Natural killer cell treated with Interleukin-12 subunit alpha and Interleukin-12 subunit beta and Interleukin-15 and Interleukin-18, amount 100 ng/mL, for 72 hours (primary cell): Measurements from ENCODE around the gene CASS4. TPM values are rescaled to one million over a fixed set of nuclear protein-coding genes. Genes with fewer than 3 reads are reported as not detected.
A peak's percentile ranks its signal among the peaks of the same experiment; 100 is the strongest.

Experiments
- ATAC-seq, 2 donors: fragments of 150-1000 bp; cut with Tn5 transposase in 1 of 2; sonication (Bioruptor Pico), chemical (Tn5 transposase) in 1 of 2; 2 replicates each; pipeline ENCODE4 v1.10.0; 2021
- DNase-seq: peaks from one replicate; pipeline ENCODE4 v3.0.0; 2022; ENCODE audit warnings: low spot score
- H3K27ac Mint-ChIP-seq, 2 donors: 1 replicate in 1 of 2; 2 replicates in 1 of 2; pipeline ENCODE4 v1.8.0; 2022; ENCODE audit warnings: mixed read lengths in 2 of 2, mild to moderate bottlenecking in 1 of 2, moderate library complexity in 1 of 2
- H3K27me3 Mint-ChIP-seq, 2 donors: 1 replicate in 1 of 2; 2 replicates in 1 of 2; pipeline ENCODE4 v1.8.0; 2022; ENCODE audit warnings: mixed read lengths in 2 of 2
- H3K36me3 Mint-ChIP-seq: one replicate; pipeline ENCODE4 v1.8.0; 2022; ENCODE audit warnings: mixed read lengths
- H3K4me1 Mint-ChIP-seq, 2 donors: 1 replicate in 1 of 2; 2 replicates in 1 of 2; pipeline ENCODE4 v1.8.0; 2022; ENCODE audit warnings: low read depth in 2 of 2, mixed read lengths in 2 of 2, mild to moderate bottlenecking in 1 of 2
- H3K4me3 Mint-ChIP-seq: one replicate; pipeline ENCODE4 v1.8.0; 2022; ENCODE audit warnings: mixed read lengths
- H3K9me3 Mint-ChIP-seq: 2 replicates; pipeline ENCODE4 v1.8.0; 2022; ENCODE audit warnings: mixed read lengths
- total RNA-seq, 2 donors: library from RNA; stranded (reverse); gene quantifications; one replicate each; pipeline ENCODE4 v1.2.3, GENCODE V29; 2022

The CASS4 gene
- total RNA-seq, 2 donors from 2014 or later: 1.3 to 4.1 TPM

DNA sequence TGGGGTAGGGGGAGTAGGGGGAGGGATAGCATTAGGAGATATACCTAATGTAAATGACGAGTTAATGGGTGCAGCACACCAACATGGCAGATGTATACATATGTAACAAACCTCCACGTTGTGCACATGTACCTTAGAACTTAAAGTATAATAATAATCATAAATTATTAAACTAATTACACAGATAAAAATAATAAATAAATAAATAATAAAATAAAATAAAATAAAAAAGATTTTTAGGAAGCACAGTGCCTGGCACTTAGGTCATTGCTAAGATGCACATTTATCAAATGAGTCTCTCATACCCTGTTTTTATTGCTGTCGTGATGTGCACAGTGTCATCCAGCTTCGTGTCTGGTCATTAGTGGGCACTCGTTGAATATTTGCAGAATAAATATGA lies 37.4 kb downstream of the CASS4 start:
- ATAC-seq: no peak
- peaks cover 4 to 11% of the 10 kb centered on the region in 2 donors for H3K4me1 Mint-ChIP-seq
- H3K4me3 Mint-ChIP-seq: no peak overlapping the region

GRCh38 chr20:56451056-56451765 lies 39.2 kb downstream of the CASS4 start:
- no peak for DNase-seq
- no peak overlapping the region for H3K4me3 Mint-ChIP-seq
- H3K36me3 Mint-ChIP-seq: peaks cover 10% of the 10 kb centered on the region
- no peaks in the 10 kb centered on the region for H3K9me3 Mint-ChIP-seq
- no peak for ATAC-seq
- no peaks in the 10 kb centered on the region for H3K27me3 Mint-ChIP-seq
- peak overlapping the region in 1 of 2 donors; percentile 14 for H3K27ac Mint-ChIP-seq
- peaks cover 12 to 20% of the 10 kb centered on the region in 2 donors for H3K4me1 Mint-ChIP-seq

More for the DNA sequence above, 37.4 kb downstream of the CASS4 start:
- H3K9me3 Mint-ChIP-seq: no peaks in the 10 kb centered on the region
- no peaks in the 10 kb centered on the region for H3K27me3 Mint-ChIP-seq
- no peak overlapping the region for H3K27ac Mint-ChIP-seq
- no peak for DNase-seq
- H3K36me3 Mint-ChIP-seq: peaks cover 10% of the 10 kb centered on the region

DNA sequence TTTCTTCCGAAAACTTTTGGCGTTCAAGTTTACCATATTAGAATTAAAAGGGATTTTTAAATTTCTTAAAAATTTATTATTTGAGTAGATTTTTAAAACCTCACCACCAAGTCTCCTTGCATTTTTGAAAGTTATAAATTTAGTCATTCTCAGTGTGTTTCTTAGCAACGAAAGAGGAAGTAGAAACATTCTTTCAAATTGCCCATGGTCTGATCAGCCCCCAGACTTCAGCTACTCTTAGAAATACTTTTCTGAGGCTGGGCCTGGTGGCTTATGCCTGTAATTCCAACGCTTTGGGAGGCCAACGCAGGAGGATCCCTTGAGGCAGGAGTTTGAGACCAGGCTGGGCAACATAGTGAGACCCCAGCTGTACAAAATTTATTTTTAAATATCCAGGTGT lies 41.3 kb downstream of the CASS4 start:
- no peaks in the 10 kb centered on the region for H3K9me3 Mint-ChIP-seq
- ATAC-seq (no peak), DNase-seq (no peak)
- H3K4me1 Mint-ChIP-seq: peaks cover 12 to 22% of the 10 kb centered on the region in 2 donors
- peaks cover 10% of the 10 kb centered on the region for H3K36me3 Mint-ChIP-seq
- no peak overlapping the region for H3K27ac Mint-ChIP-seq
- no peaks in the 10 kb centered on the region for H3K27me3 Mint-ChIP-seq
- H3K4me3 Mint-ChIP-seq: no peak overlapping the region

DNA sequence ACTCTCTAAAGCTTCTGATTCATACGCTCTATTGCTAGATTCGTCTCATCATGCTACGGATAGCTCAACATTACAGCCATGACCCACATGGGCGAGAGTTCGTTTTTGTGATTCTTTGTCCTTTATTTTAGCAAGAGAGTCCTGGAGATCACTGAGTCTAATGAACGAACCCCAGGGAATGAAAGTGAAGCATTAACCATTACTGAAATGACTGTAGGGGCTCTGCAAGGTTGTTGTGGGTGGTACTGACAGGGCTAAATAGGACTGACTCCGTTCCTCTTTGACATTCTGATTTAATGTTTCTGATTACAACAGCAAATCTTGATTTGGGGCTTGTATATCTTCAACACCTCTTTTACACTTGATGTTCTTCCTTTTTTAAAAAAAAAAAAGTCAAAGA lies 42.7 kb downstream of the CASS4 start:
- no peaks in the 10 kb centered on the region for H3K9me3 Mint-ChIP-seq
- peak; percentile 63 to 87 for ATAC-seq
- H3K27me3 Mint-ChIP-seq: no peaks in the 10 kb centered on the region
- peaks cover 16 to 20% of the 10 kb centered on the region in 2 donors for H3K4me1 Mint-ChIP-seq
- no peak overlapping the region for H3K4me3 Mint-ChIP-seq
- no peak for DNase-seq
- H3K36me3 Mint-ChIP-seq: peaks cover 10% of the 10 kb centered on the region
- peak overlapping the region; percentile 31 to 36 for H3K27ac Mint-ChIP-seq

DNA sequence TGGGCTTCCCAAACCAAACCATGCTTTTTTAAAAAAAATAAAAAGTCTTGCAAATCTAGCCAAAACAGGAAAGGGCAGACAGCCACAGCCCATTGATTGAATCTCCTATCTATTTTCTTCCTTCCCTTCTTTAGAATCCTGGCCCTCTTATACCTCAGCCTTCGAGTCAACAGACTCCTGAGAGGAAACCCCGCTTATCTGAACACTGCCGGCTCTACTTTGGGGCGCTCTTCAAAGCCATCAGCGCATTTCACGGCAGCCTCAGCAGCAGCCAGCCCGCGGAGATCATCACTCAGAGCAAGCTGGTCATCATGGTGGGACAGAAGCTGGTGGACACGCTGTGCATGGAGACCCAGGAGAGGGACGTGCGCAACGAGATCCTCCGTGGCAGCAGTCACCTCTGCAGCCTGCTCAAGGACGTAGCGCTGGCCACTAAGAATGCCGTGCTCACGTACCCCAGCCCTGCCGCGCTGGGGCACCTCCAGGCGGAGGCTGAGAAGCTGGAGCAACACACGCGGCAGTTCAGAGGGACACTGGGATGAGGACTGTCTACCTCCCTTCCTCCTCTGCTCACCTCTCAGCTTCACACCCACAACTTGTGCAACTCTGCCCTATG lies 46.3 kb downstream of the CASS4 start:
- ATAC-seq (no peak), DNase-seq (no peak)
- H3K36me3 Mint-ChIP-seq: no peaks in the 10 kb centered on the region
- H3K4me1 Mint-ChIP-seq: peaks cover 33 to 35% of the 10 kb centered on the region in 2 donors
- H3K4me3 Mint-ChIP-seq: no peak overlapping the region
- H3K9me3 Mint-ChIP-seq: no peaks in the 10 kb centered on the region
- no peaks in the 10 kb centered on the region for H3K27me3 Mint-ChIP-seq
- no peak overlapping the region for H3K27ac Mint-ChIP-seq

DNA sequence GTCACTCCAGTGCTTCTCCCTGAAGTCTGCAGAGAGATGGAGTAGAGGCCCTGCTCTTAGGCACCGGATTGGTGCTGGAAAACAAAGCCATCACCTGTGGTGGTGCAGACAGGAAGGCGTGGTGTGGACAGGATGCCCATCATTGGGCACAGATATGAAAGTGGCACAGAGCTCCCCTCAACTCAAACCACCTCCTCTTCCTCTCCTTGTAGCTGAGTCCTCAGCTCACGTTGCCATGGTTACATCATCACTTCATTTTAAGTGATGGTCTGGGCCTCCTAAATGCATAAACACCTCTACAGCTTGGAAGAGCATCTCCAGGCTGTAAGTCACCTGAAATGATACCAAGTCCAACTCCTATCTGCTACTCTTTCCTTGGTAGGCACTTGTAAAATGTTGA lies 48.4 kb downstream of the CASS4 start:
- peak overlapping the region; percentile 42 for H3K4me3 Mint-ChIP-seq

DNA sequence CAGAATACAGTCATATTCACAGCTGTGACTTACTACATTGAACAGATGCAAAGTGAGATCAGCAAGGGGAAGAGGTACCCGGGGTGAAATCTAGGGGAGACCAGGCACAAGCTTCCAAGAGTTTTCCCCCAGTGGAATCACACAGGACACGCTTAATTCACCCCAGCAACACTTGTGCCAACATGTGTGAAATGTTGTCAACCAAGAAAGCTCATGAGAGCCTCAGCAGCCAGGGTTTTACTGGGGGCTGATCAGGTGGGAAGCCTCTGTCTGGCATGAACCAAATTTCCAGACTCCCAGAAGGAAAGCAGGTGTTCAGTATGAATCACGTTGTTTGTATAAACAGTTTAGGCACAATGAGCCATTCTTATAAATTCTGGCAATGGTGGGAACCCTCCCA lies 49.5 kb downstream of the CASS4 start:
- H3K27ac Mint-ChIP-seq: peak overlapping the region; percentile 62 to 76
- H3K36me3 Mint-ChIP-seq: no peaks in the 10 kb centered on the region
- no peaks in the 10 kb centered on the region for H3K27me3 Mint-ChIP-seq
- H3K4me1 Mint-ChIP-seq: peaks cover 38 to 43% of the 10 kb centered on the region in 2 donors
- no peak overlapping the region for H3K4me3 Mint-ChIP-seq
- no peak for ATAC-seq
- H3K9me3 Mint-ChIP-seq: no peaks in the 10 kb centered on the region
- DNase-seq: no peak

More for the DNA sequence above, 48.4 kb downstream of the CASS4 start:
- peak in 1 of 2 donors; percentile 73 for ATAC-seq
- Mint-ChIP-seq H3K27me3 (no peaks in the 10 kb centered on the region), H3K36me3 (no peaks in the 10 kb centered on the region), H3K9me3 (no peaks in the 10 kb centered on the region), H3K27ac (peak overlapping the region; percentile 62 to 76), H3K4me1 (peaks cover 38 to 40% of the 10 kb centered on the region in 2 donors)
- DNase-seq: no peak

DNA sequence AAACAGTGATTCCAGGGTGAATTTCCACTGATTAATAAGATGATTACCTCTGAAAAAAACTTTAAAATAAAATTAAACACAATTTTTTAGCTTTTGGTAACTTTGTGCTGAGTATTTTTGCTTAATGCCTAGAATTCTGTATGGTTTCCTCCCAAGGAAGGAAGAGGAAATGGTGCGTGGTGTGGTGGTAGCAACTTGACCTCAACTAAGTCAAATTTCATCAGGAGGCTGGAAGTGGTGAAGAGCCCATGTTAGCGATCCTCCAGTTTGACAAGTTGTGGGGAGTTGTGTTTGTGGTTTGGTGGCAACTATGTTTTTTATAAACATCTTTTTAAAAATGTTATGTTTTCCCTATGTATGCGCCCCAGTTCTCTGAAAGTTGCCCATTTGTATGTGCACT lies 51.4 kb downstream of the CASS4 start:
- no peaks in the 10 kb centered on the region for H3K36me3 Mint-ChIP-seq
- peak; percentile 43 to 56 for ATAC-seq
- peaks cover 39 to 49% of the 10 kb centered on the region in 2 donors for H3K4me1 Mint-ChIP-seq
- H3K9me3 Mint-ChIP-seq: no peaks in the 10 kb centered on the region
- H3K27me3 Mint-ChIP-seq: no peaks in the 10 kb centered on the region
- peak overlapping the region; percentile 73 to 86 for H3K27ac Mint-ChIP-seq
- H3K4me3 Mint-ChIP-seq: peak overlapping the region; percentile 77
- no peak for DNase-seq

DNA sequence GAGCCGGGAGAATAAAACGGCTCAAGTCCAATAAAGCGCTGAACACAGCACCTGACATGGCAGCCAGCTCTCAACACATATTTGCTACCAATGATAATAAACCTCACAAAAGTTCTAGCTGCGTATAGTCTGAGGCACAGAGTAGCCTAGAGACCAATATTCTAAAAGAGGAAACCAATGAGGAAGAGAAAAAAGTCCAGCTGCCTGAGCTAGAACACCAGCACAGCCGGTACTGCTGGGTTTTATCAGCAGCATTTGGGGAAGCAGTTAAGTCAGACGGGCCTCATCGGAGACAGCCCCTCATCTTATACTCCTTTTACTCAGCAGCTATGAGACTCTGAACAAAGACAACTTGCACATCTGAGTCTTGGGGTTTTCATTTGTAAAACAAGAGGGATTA lies 53.9 kb downstream of the CASS4 start:
- peaks cover 47 to 51% of the 10 kb centered on the region in 2 donors for H3K4me1 Mint-ChIP-seq

GRCh38 chr20:56467968-56468315 lies 55.9 kb downstream of the CASS4 start:
- Mint-ChIP-seq H3K4me3 (peak overlapping the region; percentile 93), H3K27ac (peak overlapping the region; percentile 96 to 99), H3K27me3 (no peaks in the 10 kb centered on the region), H3K9me3 (no peaks in the 10 kb centered on the region), H3K4me1 (peaks cover 41 to 42% of the 10 kb centered on the region in 2 donors), H3K36me3 (peaks cover 6% of the 10 kb centered on the region)
- ATAC-seq (no peak), DNase-seq (no peak)

More for the DNA sequence above, 53.9 kb downstream of the CASS4 start:
- no peak overlapping the region for H3K27ac Mint-ChIP-seq
- ATAC-seq: no peak
- no peak for DNase-seq
- H3K36me3 Mint-ChIP-seq: peaks cover 6% of the 10 kb centered on the region
- no peaks in the 10 kb centered on the region for H3K27me3 Mint-ChIP-seq
- no peaks in the 10 kb centered on the region for H3K9me3 Mint-ChIP-seq
- no peak overlapping the region for H3K4me3 Mint-ChIP-seq

DNA sequence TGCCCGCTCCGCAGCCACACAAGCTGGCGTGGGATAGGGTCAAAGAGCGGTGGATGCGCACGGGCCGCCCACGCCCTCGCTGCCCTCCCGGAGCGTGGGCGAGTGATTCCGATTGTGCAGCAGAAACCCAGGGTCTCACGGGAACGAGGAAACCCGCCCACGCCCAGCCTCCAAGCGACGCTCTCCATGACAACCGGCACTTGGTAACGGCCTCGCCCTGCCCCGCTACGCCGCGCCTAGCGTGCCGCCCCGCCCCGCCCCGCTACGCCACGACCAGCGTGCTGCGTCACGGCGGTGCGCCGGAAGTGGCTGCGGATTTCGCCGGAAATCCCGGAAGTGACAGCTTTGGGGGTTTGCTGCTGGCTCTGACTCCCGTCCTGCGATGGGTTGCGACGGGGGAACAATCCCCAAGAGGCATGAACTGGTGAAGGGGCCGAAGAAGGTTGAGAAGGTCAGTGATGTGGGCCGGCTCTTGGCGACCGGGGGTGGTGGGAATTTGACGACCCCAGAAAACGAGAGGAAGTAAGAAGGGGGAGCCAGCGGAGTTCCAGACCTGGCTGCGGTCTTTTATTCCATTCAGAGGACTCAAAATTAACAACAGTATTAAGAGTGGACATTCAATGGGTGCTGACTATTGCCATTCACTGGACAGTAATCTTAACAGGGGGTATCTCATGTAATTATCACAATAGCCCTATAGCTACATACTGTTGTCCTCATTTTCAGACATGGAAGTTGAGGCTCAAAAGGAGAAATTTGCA lies 56.4 kb downstream of the CASS4 start, which contains the start of gene RTF2:
RTF2 (plus strand) TSS at position 312 of the 761 bp plus-strand sequence; CDS start at position 383, 71 bp downstream.
- Mint-ChIP-seq H3K27me3 (no peaks in the 10 kb centered on the region), H3K4me3 (peak within 1 kb of the TSS; percentile 93), H3K36me3 (peaks cover 11% of the 10 kb centered on the region), H3K9me3 (no peaks in the 10 kb centered on the region), H3K4me1 (peaks cover 35 to 37% of the 10 kb centered on the region in 2 donors), H3K27ac (peak within 1 kb of the TSS; percentile 96 to 99)
- DNase-seq (peak; percentile 98), ATAC-seq (peak; percentile 100)

- H3K4me1 Mint-ChIP-seq: peaks cover 29 to 31% of the 10 kb centered on the region in 2 donors
- peak overlapping the region; percentile 96 to 99 for H3K27ac Mint-ChIP-seq
- peak overlapping the region; percentile 93 for H3K4me3 Mint-ChIP-seq
- no peak for ATAC-seq
- H3K9me3 Mint-ChIP-seq: no peaks in the 10 kb centered on the region
- H3K27me3 Mint-ChIP-seq: no peaks in the 10 kb centered on the region
- no peak for DNase-seq
- H3K36me3 Mint-ChIP-seq: peaks cover 14% of the 10 kb centered on the region
Observed at GRCh38 chr20:56469077-56469449, 57.0 kb downstream of the CASS4 start.

- no peak for DNase-seq
- Mint-ChIP-seq H3K4me1 (peaks cover 13 to 28% of the 10 kb centered on the region in 2 donors), H3K4me3 (no peak overlapping the region), H3K27ac (peak overlapping the region in 1 of 2 donors; percentile 50), H3K27me3 (no peaks in the 10 kb centered on the region), H3K36me3 (peaks cover 36% of the 10 kb centered on the region), H3K9me3 (no peaks in the 10 kb centered on the region)
- ATAC-seq: no peak
Observed at GRCh38 chr20:56483970-56484369, 71.9 kb downstream of the CASS4 start.

DNA sequence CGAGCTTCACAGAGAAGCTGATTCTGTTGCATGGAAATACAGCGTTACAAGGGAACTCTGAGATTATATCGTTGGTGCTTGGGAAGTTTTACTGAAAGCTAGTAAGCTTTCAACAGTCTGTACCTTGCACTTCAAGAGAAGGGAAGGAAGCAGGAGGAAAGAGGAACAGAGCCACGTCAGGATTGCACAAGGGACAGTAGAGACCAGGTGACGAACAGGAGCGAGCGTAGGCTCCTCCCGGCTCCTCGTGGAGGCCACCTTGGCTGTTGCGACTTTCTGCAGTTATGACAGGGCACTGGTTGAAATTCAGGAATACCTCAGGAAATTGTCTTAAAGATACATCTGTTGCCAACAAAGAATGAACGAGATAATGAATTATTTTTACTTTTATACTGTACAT lies 75.2 kb downstream of the CASS4 start:
- Mint-ChIP-seq H3K4me1 (peaks cover 13 to 27% of the 10 kb centered on the region in 2 donors), H3K4me3 (no peak overlapping the region), H3K9me3 (no peaks in the 10 kb centered on the region), H3K27me3 (no peaks in the 10 kb centered on the region), H3K27ac (no peak overlapping the region), H3K36me3 (peaks cover 26% of the 10 kb centered on the region)
- ATAC-seq (no peak), DNase-seq (no peak)
